HEK293 (cell line): ENCODE measurements around the gene LMF1.

Experiments
- ZNF121 ChIP-seq: fragments of 450-650 bp; formaldehyde crosslinking; IDR thresholded peaks from 2 replicates; pipeline ENCODE4 v1.5.1; 2016; ENCODE audit warnings: missing biosample characterization, missing genetic modification characterization
- ZNF335 ChIP-seq: fragments of 450-650 bp; formaldehyde crosslinking; conservative IDR thresholded peaks from 2 replicates; pipeline ENCODE4 v1.5.1; 2016; ENCODE audit warnings: missing biosample characterization, missing genetic modification characterization
- TF ChIP-seq, protein P1 (sequence below): fragments of 450-650 bp; formaldehyde crosslinking; IDR thresholded peaks from 2 replicates; pipeline ENCODE4 v1.5.1; 2016; ENCODE audit warnings: missing biosample characterization, missing genetic modification characterization

GRCh38 chr16:853306-853705 lies 117.5 kb downstream of the LMF1 start:
- TF ChIP-seq ZNF121: no peak
- TF ChIP-seq, protein P1, sequence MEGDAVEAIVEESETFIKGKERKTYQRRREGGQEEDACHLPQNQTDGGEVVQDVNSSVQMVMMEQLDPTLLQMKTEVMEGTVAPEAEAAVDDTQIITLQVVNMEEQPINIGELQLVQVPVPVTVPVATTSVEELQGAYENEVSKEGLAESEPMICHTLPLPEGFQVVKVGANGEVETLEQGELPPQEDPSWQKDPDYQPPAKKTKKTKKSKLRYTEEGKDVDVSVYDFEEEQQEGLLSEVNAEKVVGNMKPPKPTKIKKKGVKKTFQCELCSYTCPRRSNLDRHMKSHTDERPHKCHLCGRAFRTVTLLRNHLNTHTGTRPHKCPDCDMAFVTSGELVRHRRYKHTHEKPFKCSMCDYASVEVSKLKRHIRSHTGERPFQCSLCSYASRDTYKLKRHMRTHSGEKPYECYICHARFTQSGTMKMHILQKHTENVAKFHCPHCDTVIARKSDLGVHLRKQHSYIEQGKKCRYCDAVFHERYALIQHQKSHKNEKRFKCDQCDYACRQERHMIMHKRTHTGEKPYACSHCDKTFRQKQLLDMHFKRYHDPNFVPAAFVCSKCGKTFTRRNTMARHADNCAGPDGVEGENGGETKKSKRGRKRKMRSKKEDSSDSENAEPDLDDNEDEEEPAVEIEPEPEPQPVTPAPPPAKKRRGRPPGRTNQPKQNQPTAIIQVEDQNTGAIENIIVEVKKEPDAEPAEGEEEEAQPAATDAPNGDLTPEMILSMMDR: no peak
- no peak for TF ChIP-seq ZNF335 (tag by site-specific recombination)
